ENCODE results near the gene LGALS9B.
"Not testable (repeated sequence)": the region's sequence is repeated elsewhere in the genome, so short reads cannot be mapped to it uniquely, and the experiment has no call there.

DNA sequence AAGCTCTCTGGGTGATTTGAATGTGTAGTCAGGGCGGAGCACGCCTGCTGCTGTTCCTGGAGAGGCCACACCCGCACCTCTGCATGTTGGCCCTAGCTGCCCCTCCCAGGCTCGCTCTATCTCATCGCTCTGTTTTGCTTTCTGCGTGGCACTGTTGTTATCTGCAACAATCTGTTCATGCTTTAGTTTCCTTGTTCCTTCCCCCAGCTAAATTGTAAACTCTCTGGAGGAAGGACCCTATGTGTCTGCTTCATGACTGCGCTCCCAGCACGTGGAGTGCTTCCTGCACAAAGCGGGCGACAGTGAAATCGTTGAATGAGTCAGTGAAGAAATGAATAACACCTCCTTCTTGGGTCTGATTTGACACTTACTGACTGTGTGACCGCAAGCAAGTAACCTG is 16.5 kb downstream of the LGALS9B start:
- not testable (repeated sequence) for TF ChIP-seq POLR2A (IDR thresholded peaks at IDR 0.05)
- TF ChIP-seq, protein P1, sequence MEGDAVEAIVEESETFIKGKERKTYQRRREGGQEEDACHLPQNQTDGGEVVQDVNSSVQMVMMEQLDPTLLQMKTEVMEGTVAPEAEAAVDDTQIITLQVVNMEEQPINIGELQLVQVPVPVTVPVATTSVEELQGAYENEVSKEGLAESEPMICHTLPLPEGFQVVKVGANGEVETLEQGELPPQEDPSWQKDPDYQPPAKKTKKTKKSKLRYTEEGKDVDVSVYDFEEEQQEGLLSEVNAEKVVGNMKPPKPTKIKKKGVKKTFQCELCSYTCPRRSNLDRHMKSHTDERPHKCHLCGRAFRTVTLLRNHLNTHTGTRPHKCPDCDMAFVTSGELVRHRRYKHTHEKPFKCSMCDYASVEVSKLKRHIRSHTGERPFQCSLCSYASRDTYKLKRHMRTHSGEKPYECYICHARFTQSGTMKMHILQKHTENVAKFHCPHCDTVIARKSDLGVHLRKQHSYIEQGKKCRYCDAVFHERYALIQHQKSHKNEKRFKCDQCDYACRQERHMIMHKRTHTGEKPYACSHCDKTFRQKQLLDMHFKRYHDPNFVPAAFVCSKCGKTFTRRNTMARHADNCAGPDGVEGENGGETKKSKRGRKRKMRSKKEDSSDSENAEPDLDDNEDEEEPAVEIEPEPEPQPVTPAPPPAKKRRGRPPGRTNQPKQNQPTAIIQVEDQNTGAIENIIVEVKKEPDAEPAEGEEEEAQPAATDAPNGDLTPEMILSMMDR (IDR thresholded peaks at IDR 0.05), result not testable (repeated sequence)

All from body of pancreas (tissue), 4 donors.